ENCODE results near the gene KREMEN1. TPM values are rescaled to one million over a fixed set of nuclear protein-coding genes. Genes with fewer than 3 reads are reported as not detected.

Gene KREMEN1
- total and polyA plus RNA-seq, 9 of the 15 experiments (the other 6 are each of a cell fraction or from before 2014, with no cell fraction given): 0.69 to 11.5 (median 4.3) TPM

DNA sequence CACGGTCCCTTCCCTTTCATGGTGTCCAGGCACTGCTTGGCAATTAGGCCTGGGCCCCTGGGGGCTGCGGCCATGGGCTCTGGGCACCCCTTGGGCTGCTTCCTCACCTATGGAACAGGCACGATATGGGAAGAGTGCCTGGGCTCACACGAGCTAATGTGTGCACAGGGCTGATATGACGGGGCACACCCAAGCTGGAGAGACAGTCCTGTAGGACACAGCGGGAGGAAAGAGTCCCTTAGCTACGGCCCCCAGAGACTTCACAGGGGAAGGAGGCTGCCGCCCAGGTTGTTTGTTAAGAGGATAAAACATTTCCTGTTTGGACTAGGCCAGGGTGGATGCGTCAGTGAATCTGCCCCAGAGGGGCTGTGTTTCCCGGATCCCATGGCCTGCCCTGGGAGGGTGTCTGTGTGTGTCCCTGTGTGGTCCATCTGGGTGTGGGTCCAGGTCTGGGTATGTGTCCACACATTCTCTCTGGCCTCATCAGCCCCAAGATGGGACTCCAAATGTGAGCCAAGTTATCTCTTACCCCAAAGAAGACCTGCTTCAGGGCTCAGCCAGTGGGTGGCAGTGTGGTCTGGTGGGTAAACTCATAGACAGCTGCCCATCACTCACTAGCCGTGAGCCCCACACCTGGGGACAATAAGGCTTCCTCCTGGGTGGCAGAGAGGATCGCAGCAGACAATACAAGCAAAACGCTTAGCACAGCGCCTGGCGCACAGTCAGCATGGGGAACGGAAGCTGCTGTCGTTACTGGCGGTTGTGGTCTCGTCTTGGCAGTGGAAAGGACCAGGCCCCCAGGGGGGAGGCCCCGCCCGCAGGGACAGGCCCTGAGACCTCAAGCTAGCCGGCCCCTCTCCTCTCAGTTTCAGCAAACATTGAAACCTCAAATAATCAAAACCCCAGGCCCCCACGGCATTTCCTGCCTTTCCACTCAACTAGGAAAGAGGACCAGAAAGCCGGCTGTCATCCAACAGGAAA is 129.7 kb downstream of the KREMEN1 start (continued):
- TF ChIP-seq ETS2 (tag; IDR thresholded peaks at IDR 0.05; ENCODE audit: borderline replicate concordance, poor library complexity, severe bottlenecking): no peak
- peak; percentile 59; the same call in 1 of the 2 replicates for TF ChIP-seq ARID1B (IDR thresholded peaks at IDR 0.05)
- TF ChIP-seq SIN3A (IDR thresholded peaks at IDR 0.05; ENCODE audit: borderline replicate concordance in 2 of 2, control insufficient read depth in 1 of 2, low read depth in 2 of 2, low read length in 2 of 2): 0 out of 4 replicates have a peak, but pooled peaks of 1 of the 2 experiments have one; percentile 14
- TF ChIP-seq RBM14 (IDR thresholded peaks at IDR 0.05; ENCODE audit: borderline replicate concordance, insufficient read depth, low read depth, low read length): no peak
- no peak for TF ChIP-seq NR2F6 (CRISPR knock-in tag; IDR thresholded peaks at IDR 0.05)
- TF ChIP-seq IFI16 (CRISPR knock-in tag; IDR thresholded peaks at IDR 0.05): no peak
- peak; percentile 76 for TF ChIP-seq BHLHE40 (IDR thresholded peaks at IDR 0.05; ENCODE audit: low read length)
- TF ChIP-seq ZNF384 (IDR thresholded peaks at IDR 0.05; ENCODE audit: low read depth, low read length): no peak
- TF ChIP-seq, protein P1, sequence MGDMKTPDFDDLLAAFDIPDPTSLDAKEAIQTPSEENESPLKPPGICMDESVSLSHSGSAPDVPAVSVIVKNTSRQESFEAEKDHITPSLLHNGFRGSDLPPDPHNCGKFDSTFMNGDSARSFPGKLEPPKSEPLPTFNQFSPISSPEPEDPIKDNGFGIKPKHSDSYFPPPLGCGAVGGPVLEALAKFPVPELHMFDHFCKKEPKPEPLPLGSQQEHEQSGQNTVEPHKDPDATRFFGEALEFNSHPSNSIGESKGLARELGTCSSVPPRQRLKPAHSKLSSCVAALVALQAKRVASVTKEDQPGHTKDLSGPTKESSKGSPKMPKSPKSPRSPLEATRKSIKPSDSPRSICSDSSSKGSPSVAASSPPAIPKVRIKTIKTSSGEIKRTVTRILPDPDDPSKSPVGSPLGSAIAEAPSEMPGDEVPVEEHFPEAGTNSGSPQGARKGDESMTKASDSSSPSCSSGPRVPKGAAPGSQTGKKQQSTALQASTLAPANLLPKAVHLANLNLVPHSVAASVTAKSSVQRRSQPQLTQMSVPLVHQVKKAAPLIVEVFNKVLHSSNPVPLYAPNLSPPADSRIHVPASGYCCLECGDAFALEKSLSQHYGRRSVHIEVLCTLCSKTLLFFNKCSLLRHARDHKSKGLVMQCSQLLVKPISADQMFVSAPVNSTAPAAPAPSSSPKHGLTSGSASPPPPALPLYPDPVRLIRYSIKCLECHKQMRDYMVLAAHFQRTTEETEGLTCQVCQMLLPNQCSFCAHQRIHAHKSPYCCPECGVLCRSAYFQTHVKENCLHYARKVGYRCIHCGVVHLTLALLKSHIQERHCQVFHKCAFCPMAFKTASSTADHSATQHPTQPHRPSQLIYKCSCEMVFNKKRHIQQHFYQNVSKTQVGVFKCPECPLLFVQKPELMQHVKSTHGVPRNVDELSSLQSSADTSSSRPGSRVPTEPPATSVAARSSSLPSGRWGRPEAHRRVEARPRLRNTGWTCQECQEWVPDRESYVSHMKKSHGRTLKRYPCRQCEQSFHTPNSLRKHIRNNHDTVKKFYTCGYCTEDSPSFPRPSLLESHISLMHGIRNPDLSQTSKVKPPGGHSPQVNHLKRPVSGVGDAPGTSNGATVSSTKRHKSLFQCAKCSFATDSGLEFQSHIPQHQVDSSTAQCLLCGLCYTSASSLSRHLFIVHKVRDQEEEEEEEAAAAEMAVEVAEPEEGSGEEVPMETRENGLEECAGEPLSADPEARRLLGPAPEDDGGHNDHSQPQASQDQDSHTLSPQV (IDR thresholded peaks at IDR 0.05): peak; percentile 67
- TF ChIP-seq, protein P2, sequence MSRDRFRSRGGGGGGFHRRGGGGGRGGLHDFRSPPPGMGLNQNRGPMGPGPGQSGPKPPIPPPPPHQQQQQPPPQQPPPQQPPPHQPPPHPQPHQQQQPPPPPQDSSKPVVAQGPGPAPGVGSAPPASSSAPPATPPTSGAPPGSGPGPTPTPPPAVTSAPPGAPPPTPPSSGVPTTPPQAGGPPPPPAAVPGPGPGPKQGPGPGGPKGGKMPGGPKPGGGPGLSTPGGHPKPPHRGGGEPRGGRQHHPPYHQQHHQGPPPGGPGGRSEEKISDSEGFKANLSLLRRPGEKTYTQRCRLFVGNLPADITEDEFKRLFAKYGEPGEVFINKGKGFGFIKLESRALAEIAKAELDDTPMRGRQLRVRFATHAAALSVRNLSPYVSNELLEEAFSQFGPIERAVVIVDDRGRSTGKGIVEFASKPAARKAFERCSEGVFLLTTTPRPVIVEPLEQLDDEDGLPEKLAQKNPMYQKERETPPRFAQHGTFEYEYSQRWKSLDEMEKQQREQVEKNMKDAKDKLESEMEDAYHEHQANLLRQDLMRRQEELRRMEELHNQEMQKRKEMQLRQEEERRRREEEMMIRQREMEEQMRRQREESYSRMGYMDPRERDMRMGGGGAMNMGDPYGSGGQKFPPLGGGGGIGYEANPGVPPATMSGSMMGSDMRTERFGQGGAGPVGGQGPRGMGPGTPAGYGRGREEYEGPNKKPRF (IDR thresholded peaks at IDR 0.05; ENCODE audit: low read depth, low read length): no peak
- peak; percentile 34; the same call in 1 of the 2 replicates for TF ChIP-seq ZFX (CRISPR knock-in tag; IDR thresholded peaks at IDR 0.05)
- no peak for TF ChIP-seq PHB2 (IDR thresholded peaks at IDR 0.05; ENCODE audit: low read depth)
- TF ChIP-seq E2F3 (CRISPR knock-in tag; IDR thresholded peaks at IDR 0.05): no peak
- 0 out of 2 replicates have a peak, but pooled peaks have one; percentile 36 for TF ChIP-seq ERF (CRISPR knock-in tag; IDR thresholded peaks at IDR 0.05)
- 0 out of 2 replicates have a peak, but pooled peaks have one; percentile 9 for TF ChIP-seq ZNF239 (CRISPR knock-in tag; IDR thresholded peaks at IDR 0.05)
- TF ChIP-seq ZFPM2 (CRISPR knock-in tag; IDR thresholded peaks at IDR 0.05): no peak
- TF ChIP-seq CBX5 (IDR thresholded peaks at IDR 0.05; ENCODE audit: borderline replicate concordance, low read depth): no peak
- TF ChIP-seq RBFOX2 (IDR thresholded peaks at IDR 0.05; ENCODE audit: low read depth, low read length): peak; percentile 57; the same call in 1 of the 2 replicates
- TF ChIP-seq, protein P3, sequence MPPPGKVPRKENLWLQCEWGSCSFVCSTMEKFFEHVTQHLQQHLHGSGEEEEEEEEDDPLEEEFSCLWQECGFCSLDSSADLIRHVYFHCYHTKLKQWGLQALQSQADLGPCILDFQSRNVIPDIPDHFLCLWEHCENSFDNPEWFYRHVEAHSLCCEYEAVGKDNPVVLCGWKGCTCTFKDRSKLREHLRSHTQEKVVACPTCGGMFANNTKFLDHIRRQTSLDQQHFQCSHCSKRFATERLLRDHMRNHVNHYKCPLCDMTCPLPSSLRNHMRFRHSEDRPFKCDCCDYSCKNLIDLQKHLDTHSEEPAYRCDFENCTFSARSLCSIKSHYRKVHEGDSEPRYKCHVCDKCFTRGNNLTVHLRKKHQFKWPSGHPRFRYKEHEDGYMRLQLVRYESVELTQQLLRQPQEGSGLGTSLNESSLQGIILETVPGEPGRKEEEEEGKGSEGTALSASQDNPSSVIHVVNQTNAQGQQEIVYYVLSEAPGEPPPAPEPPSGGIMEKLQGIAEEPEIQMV (tag; conservative IDR thresholded peaks at IDR 0.05; ENCODE audit: low read depth): no peak
